Islet of Langerhans (tissue), 1 donor: ENCODE results near the gene GTSE1.

ENCODE experiments used
- FAIRE-seq: peaks from one replicate; lab custom pipeline; 2011; peaks lifted over from hg19 to GRCh38; lab: Jason Lieb, UNC

GTSE1 gene

DNA sequence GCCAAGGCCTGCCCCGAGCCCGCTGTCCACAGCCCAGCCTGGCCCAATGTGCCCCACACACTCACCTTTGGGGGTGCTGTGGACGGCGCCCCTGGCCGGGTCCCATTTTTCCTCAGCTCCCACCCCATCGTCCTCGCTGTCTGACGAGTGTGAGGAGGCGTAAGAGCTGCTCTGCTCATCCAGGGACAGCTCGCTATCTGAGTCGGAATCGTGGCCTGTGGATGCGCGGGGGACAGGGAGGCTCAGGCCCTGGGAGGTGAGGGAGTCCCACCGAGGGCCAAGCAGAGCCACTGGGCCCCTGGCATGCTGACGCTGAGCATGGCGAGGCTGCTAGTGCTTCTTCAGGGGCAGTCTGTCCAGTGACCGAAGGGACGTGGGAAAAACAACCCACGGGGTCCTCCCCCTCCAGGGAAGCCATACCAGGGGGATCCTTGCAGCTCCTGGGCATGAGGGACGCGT, 68.5 kb downstream of the GTSE1 start:
- FAIRE-seq = no peak

DNA sequence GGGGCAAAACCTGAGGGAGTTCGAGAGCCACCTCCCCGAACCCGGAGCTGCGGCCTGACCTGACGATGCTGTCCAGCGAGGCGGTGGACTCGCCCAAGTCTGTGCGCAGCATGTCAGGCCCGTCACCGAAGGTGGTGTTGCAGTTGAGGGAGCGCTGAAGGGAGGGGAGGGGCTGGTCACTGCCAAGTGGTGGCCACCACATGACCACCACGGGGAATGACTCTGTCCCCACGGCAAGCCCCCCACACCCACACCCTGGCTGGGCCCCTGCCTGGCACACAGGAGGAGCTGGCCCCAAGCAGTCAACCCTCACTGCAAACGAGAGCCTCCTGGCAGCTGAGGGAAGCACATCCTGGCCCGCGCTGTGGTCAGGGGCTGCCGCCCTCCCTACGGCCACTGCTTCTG, 69.7 kb downstream of the GTSE1 start:
- FAIRE-seq = no peak

DNA sequence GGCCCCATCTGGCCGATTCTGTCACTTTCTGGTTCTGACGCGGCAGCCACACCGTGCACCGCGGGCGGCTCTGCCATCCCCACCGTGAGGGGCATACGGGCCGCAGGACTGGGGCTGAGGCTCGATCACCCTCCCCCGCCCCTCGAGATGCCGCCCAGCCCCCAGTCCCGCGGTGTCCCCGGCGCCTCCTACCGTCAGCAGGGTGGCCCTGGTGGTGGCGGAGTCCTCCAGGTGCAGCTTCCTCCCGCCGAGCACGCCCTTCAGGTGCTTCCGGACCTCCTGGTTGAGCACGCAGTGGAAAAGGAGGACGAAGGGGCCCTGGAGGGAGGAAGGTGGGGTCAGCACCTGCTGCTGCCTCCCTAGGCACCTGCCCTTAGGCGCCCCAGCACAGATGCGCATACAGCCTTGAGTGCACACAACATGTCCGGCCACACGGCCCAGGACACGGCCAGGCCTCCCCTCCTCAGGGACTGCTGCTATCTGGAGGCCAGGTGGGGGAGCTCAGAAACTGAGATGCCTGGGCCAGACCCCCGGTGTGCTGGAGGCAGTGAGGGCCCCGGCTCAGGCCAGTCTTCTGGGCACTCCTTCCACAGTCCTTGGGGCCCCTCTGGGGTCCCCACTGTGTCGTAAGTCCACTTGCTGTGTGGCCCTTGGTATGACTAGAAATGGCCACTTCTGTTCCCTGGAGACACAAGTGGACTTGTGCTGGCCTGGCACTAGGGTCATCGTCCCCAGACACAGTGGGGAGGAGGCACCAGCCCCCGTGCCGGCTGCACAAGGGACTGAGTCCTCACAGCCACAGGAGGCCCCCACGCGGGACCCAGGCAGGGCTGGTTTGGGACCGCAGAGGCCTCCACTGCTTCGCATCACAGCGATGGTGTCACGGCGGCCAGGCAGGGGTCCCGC, 70.4 kb downstream of the GTSE1 start:
- no peak for FAIRE-seq

DNA sequence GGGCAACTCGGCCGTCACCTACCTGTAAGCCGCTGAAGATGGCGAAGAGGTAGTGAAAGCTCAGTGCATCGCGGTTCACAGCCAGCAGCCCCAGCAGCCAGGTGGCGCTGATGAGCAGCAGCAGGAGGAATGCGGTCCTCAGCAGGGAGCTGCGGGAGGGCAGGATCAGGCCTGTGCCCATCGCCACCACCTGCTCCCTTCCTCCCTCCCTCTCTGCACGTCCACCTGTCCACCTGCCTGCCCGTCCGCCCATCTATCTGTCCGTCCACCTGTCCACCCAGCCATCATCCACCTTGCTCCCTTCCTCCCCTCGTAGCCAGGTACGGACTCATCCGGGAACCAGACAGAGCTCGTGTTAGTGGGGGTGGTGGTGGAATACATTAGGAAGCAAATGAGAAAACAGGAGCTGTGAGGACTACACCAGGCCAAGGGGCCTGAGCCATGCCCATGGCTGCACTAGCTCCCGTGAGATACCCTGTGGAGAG, 71.1 kb downstream of the GTSE1 start:
- FAIRE-seq = no peak

DNA sequence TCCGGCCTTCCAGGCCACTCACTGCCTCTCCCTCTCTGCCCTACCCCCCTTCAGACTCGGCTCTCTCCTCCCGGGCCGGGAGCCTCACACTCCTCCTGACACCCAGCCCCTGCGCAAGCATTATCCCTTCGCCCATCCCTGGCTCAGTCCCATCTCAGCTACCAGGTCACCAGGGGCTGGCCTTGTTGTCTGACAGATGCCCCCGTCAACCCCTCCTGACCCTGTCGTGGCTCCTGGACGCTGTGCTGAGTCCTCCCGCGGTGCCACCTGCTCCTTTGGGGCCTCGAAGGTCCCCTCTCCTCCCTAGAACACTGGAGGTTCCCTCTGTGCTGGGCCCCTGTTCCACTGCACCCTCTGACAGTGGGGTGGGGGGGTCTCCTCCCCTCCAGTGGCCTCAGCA, 71.8 kb downstream of the GTSE1 start:
- no peak for FAIRE-seq

DNA sequence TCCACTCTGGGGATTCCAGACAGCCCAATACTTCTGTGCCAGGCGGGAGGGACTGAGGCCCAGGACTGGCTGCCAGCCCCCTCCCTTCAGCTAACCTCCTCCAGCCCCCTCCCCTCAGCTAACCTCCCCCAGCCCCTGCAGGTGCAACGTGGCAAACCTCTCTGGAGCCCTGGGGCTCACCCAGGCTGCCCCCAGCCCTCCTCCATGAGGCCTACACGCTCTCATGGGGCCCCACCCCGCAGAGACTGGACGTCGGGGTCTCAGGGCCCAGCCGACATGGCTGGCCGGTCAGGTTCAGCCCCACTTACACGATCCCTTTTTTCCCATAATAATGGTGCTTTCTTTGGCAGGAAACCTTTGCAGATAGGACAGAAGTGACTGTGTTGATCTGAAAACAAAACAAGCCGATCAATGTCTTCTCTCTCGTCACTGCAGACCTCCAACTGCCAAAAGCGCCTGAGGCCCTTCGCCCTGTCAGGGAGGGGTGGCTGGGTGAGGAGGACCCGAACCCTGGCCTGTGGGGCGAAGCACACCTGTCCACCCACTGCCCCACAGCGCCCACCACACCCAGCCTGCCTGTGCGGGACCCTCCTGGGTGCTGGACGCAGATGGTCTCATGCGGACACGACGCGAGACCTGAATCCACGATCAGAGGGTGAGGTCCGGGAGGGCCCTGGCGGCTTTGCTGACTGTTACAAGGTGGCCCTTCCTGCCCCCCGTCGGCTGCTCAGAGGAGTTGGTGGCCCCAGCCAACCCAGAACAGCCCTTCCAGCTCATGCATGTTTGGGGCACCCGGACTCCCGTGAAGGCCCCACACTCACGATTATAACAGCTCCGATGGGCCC, 72.4 kb downstream of the GTSE1 start:
- FAIRE-seq = no peak

DNA sequence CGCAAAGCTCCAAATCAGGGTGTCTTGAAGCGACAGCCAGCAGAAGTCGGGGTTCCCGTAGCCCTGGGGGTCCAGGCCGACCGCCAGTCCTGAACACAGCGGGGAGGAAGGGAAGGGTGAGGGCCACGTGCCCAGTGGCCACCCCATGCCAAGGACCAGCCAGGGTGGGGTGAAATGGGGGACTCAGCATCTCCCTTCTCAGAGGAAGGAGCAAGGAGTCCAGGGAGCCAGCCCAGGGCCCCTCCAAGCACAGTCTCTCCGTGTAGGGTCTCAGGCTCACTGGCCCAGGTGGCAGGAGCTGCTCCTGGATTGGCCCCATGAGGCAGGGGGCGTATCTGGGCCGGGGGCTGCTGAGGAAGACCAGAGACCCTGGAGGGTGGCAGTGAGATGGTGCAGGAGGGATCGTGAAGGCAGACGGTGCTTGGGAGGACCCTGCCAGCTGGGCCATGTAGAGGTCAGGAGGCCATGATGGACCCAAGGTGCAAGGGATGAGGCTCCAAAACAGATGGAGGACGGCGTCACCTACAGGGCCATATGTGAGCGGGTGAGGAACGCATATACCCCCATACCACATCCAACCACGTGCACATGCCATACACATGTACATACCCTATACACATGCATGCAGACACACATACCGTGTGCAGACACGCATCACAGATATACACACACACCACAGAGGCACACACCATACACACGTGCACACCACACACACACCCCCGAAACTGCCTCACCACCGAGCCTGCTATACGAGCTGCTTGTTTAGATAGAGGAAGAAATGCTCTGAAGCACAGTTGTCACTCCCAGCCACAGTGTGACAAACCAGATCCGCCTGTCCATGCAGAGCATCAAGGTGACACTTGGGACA, 73.3 kb downstream of the GTSE1 start:
- FAIRE-seq = no peak

DNA sequence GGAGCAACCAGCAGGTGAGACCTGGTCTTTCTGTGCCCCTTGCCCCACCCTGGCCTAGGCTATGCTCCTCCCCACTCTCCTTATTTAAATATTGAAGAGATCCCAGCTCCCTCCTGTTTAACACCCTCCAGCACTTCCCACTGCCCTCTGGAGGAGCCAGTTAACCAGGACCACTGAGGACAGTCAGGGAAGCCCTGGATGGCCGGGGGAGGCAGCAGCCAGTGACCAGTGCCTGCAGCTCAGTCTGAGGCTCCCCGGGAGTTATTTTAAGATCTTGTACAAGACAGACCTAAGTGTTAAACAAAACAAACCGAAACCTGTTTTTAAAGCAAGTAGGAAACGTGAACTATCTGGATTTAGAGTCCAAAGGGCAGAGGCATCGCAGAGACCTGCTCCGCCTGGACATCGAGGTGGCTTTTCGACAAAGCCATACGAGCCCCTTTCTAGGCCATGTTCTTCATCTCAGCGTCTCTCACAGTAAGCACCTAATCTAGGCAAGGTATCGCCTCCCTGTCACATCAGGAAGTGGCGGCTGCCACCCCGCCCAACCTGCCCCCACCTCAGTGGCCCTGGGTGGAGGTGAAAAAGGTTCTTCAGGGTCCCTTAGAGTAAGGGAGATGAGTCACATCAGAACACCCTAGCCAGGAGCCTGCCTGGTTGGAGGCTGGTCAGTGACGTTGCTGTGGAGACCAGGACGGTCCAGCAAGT, 74.1 kb downstream of the GTSE1 start:
- FAIRE-seq = no peak

DNA sequence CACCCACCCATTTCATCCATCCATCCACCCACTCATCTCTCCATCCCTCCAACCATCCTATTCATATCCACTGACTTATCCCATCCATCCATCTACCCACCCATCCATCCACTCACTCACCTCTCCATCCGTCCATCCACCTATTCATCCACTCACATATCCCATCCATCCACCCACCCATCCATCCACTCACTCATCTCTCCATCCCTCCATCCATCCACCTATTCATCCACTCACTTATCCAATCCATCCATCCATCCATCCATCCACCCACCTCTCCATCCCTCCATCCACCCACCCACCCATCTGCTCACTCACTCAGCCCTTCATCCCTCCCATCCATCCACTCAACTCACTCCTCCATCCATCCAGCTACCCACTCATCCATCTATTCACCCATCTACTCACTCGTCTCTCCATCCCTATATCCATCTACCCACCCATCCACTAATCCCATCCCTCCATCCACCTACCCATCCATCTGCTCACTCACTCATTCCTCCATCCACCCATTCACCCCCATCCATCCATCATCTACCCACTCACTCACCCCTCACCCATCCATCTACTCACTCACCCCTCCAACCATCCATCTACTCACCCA, 75.1 kb downstream of the GTSE1 start:
- FAIRE-seq = no peak

DNA sequence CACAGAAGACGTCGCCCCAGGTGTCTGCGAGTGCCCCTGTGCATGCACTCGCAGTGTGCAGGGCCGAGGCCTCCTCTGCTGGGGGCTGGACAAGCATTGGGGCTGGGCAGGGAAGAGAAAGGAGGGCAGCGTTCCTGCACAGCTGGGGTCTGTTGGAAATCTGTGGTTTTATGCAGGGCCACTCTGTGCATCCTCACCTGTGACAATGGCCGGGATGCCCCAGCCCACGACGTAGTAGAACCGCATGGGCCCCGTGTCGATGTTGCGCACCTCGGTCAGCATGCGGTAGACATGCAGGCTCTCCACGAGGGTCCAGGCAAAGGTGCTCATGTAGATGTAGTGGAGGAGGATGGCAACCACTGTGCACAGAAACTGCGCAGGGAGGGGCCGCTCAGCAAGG, 76.0 kb downstream of the GTSE1 start:
- FAIRE-seq = no peak

DNA sequence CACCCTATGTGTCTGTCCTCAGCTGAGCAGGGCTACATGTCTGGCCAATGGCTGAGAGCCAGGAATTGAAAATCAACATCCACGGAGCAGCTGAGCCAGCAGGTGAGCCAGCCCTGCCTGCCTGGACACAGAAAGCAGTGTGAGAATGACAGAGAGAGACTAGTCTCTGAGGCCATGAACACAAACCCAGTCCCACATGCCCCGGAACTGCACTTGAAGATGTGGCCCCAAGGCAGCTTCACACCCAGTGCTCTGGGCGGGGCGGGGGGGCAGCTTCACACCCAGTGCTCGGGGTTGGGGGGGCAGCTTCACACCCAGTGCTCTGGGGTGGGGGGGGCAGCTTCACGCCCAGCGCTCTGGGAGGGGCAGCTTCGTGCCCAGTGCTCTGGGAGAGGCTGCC, 76.5 kb downstream of the GTSE1 start:
- FAIRE-seq = no peak

DNA sequence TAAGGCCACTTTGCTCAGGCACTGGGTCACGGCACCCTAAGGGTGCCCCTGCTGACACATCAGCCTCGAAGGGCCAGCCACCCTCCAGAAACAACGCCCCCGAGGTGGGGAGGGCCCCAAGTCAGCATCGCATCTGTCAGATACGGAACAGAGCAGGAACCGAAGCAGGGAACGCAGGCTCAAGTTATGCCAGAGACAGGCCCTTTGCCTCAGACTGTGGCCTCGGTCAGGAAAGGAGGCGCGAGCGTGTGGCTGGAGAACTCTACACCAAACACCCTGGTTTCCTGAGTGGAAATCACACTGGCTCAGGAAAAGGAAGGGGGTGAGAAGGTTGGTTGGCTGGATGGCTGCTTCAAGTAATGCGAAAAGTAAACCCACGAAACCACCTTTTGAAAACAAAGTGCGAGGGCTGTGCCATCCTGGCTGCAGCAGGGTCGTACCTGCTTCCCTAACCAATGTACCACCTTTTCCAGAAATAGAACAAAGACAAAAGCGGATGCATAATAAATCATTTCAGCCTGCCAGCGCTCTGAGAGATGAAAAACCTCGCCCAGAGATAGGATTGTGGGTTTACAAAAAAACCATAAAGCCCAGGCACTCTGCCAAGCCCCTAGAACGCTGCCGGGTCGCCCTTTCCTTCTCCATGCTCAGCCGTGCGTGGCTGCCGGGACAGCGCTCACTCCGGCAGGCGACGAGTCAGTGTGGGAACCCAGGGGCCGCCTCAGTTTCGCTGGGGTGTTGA, 77.4 kb downstream of the GTSE1 start:
- FAIRE-seq = no peak

DNA sequence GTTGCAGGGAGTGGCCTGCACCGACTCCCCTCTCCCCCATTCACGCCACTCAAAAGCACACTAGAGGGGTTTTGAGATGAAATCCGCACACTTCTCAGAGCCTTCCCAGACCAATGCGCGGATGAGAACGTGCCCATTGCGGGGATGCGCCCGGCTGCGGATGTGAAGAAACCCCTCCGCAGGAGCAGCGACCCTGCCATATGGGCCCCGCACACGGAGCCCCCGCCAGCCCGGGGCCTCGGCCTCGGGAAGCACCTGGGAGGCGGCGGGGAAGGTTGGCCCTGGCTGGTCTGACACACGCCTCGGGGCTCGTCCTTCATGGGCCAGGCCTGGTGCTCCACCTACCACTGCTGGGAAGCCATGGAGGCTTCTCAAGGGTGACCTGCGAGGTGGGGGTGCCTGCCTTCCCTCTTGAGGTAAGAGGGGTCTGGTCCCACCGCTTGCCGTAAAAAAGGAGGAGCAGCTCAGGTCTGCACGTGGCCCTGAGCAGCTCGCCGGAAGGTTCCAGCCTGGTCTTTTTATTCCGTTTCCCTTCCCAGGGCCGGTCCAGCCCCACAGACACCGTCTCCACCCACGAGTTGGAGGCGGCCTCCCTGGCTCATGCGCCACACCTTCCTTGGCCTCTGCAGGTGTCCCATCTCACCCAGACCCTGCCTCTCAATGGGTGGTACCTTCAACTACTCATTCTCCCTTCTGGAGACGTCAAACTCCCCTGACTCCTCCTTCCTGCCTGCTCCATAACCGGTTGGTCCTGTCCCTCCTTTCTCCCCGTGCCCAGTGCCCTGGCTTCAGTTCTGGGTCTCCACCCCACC, 78.2 kb downstream of the GTSE1 start:
- no peak for FAIRE-seq

DNA sequence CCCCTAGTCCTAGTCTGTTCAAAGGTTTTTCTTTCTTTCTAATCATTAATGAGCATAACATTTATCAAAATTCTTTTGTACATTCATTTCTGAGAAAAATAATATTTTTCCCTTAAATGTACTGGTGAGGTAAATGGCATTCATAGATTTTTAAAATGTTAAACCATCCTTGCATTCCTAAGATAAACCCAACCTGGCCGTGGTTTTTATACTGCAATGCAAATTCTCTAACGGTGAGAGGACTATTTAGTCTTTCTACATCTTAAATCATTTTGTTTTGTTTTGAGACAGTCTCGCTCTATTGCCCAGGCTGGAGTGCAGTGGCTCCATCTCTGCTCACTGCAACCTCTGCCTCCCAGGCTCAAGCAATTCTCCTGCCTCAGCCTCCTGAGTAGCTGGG, 79.4 kb downstream of the GTSE1 start:
- no peak for FAIRE-seq

DNA sequence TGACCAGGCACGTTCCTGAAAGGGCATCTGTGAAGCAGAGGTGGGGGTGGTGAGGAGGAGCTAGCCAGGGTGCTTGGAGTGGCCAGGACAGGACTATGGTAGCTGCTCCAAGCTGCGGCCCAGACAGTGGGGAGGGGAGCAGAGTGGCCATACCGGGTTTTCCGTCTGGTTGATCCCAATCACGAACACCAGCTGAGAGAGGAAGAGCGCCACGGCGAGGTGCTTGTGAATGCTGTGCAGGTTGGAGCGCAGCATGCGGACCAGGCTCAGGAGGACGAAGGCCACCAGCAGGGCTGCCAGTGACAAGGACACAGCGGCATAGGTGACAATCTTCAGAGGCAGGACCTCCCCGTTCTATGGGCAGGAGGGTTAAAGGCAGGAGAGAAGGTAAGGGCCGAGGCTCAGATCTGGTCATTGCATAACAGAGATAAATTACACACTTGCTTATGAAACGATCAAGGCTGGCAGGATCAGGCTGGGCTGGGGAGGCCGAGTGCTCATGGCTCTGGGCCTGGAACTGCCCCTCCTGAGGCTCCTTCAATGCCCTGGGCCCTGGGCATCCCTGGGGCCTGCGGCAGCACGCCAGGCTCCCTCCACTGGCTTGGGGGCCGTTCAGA, 80.3 kb downstream of the GTSE1 start:
- no peak for FAIRE-seq

DNA sequence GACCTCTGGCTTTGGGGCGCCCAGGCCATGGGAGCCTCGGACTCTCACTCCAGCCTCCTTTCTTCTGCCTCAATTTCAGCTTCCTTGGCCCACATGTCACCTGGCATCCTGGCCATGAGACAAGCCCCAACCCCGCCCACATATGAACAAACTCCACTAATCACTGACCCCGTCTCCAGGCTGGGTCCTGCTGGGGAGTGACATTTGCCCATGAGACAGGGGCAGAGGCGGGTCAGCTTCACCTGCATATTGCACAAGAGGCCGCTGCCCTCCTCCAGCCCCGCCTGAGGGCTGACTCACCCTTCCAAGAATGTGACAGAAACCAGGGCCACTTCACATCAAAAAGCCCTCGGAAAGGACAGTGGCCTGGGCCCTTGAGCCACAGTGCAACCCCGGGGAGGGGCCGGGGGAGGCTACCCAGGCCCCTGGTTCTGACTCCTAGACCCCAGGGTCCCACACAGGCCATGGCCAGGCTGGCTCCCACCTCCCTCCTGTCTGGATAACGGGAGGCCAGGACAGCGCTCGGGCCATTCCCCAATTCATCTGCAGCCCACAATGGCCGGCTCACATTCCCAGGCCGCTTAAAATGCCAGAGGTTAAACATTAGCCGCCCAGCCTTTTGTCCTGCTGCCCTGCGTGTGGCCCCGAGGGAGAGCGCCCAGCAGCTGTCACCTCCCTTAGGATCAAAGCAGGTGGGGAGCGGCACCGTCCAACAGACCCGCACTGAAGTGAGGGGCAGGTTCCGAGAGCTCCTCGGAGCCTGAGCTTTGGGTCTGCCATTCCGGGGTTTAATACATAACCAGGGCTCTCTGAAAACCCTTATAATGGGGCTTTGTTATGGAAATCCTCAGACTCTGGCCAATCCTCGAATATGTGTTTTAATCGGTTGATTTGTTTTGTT, 81.1 kb downstream of the GTSE1 start:
- FAIRE-seq = no peak

DNA sequence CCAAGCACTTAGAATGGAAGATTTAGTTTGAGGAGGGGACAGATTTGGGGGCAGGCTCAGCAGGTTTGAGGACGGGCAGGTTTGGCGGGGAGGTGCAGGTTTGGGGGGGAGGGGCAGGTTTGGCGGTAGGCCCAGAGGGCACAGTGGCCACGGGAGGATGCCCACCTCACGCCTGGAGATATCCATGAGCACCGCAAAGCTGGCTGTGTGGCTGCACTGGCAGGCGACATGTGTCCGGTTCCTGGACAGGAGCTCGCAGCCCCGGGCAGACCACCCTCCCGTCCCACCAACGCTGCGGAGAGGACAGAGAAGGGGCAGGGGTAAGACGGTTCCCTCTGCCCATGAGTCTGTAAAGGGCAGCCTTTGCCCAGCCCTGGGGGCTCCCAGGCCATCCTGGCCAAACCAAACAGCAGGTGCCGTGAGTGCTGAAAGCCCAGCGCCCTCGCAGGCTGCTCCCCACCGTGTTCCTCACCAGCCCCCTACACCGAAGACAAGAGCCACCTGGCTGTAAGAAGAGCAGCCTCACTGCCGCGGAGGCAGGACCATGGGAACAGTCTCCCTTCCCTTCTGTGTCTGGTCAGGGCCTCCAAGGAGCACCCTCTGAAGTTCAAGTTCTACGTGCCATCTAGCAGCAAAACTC, 81.9 kb downstream of the GTSE1 start:
- no peak for FAIRE-seq
